HG03439 (cell line): Measurements from ENCODE around the gene MAP2.

ENCODE experiments used
- ATAC-seq: cut with Tn5 transposase; IDR thresholded peaks from one replicate; pipeline ENCODE4 v1.9.1; 2021; ENCODE audit warnings: mild to moderate bottlenecking, moderate library complexity; ENCODE audit not compliant: unreplicated experiment

Gene MAP2

GRCh38 chr2:209525331-209525730 is 101.5 kb downstream of the MAP2 start:
- ATAC-seq, result no peak

GRCh38 chr2:209525834-209526281 is 102.0 kb downstream of the MAP2 start:
- ATAC-seq, result no peak

DNA sequence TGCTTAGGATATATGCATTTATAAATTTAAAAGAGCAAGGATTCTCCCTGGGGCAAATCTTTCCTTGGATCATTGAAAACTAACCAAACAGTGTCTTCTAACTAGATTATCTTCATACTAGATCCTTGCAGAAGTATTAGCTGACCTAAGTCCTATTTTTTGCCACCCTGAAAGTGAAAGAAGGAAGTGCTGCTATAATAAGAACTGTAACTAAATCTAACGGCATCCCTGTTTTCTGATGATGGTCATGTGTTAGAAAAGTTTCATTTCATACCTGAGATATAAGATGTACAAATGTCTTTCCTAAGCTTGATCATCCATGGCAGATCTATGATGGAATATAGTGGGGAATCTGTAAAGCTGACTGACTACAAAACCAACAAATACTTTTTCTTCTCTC is 102.7 kb downstream of the MAP2 start:
- ATAC-seq, result no peak

- ATAC-seq, result no peak
These were observed 105.7 kb downstream of the MAP2 start for GRCh38 chr2:209529579-209529978.

DNA sequence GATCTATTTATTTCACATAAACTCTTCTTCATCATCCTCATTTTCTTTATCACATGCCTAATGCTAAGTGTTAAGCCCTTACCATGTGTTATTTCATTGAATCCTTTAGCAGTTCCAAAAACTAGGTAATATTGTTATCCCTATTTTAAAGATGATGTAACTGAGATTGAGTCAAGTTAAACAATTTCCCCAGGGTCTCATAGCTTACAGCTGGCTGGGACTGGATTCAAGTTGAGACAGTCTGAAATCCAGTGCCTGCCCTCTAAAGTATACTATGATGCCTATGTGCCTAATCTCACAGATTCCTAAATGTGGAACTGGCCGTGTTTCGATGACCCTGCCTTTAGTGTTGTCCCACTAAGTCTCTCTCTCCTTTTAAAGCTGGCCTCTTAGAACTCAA is 108.5 kb downstream of the MAP2 start:
- no peak for ATAC-seq

DNA sequence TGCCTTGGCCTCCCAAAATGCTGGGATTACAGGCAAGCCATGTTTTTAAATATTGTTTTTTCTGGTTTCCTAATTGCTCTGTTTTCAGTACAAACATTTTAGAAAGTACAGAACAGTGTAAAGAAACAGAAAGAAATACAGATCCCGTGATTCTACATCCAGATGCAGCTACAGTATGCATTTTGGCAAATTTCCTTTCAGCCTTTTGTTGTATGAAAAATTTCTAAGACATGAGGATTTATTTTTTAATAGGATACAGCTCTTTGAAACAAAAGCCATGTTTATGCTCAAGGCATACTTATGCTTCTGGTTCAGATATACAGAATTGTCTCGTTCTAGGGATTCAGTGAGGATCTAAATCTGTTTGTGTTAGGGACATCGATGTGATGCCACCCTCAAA is 109.5 kb downstream of the MAP2 start:
- ATAC-seq, result no peak

DNA sequence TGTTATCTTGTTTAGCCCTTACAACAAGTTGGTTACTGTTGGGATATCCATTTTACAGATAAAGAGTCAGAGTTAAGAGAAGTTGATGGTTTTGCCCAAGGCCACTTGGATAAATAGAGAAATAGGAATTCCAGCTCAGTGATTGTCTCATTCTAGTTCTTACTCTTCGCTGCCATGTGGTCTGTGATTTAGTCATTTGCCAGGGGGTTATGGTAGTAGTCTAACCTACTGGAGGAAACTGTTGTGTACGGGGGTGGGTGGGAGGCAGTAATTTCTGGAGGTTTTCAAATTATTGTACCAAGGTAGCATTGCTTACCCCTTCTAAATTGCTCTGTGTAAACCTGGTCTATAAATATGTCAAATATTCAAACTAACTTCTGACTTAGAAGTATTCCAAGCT is 110.4 kb downstream of the MAP2 start:
- ATAC-seq, result no peak

DNA sequence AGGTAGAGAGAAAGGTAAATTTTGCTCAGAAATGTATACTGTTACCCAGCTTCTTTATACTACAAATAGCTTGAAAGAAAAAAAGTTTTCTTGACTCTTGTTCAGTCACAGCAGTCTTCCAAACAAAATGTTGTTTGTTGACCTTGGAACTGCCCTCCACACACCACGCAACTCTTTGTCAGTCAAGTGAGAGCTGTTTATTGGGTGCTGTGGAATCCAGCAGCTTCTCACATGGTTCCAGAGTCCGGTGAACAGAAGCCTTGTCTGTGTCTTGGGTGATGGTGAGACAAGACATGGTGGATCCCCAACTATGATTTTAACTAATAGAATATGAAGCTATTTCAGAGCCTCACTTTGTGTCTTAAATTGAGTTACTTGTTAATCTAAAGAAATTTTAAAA is 112.5 kb downstream of the MAP2 start:
- no peak for ATAC-seq

- no peak for ATAC-seq
These were observed 123.9 kb downstream of the MAP2 start for GRCh38 chr2:209547726-209548125.

DNA sequence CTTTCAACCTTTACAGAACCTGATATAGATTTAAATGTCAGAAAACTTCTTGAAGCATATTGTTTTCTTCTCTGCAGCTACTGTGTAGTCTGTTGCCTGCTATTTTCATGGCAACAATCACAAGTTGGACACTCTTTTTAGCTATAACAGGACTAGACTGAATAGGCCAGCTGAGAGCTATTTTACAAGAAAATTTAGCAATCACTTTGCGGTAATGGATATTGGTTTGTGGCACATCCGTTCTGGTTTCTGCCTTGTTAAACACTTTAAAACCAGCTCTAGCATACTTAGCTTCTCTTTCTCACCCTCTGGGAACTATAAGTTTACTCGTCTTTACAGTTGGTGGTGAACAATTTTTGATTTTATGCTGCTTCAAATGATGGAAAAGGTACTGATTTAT is 125.7 kb downstream of the MAP2 start:
- ATAC-seq, result no peak

GRCh38 chr2:209553913-209554312 is 130.1 kb downstream of the MAP2 start:
- no peak for ATAC-seq

- ATAC-seq, result no peak
These were observed 132.6 kb downstream of the MAP2 start for GRCh38 chr2:209556354-209556961.

DNA sequence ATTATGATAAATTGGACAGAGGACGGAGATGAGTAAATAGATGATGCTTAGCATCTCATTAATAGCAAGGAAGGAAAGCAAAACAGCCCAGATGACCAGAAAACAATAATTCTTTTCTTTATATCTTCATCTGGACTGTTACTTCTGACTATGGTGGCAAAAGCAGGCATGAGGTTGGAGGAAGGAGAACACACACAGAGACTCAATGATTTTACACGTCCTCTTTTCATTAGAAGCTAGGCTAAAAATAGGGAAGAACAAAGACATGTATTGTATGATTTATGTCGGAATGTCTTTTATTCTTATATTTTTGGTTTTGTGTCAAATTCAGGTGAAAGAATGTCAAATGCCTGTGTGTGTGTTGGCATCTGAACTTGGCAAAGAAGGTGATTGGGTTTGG is 137.1 kb downstream of the MAP2 start:
- no peak for ATAC-seq

DNA sequence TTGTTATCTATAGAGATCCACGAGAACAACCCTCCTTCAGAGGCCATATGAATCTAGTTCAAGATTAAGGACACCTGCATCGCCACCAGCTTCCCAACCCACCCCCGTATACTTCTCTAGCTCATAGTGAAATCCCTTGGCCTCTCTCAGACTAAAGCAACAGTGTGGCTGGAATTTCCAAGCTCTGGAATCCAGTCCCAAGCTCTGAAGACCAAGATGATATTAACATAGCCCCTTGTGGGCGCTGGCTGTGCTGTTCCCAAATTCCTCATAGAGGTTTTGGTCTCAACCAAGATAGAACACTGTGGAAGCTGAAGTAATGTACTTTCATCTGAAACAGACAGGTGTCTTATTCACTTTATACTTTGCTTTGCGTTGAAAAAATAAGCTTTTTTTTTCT is 139.6 kb downstream of the MAP2 start:
- no peak for ATAC-seq

DNA sequence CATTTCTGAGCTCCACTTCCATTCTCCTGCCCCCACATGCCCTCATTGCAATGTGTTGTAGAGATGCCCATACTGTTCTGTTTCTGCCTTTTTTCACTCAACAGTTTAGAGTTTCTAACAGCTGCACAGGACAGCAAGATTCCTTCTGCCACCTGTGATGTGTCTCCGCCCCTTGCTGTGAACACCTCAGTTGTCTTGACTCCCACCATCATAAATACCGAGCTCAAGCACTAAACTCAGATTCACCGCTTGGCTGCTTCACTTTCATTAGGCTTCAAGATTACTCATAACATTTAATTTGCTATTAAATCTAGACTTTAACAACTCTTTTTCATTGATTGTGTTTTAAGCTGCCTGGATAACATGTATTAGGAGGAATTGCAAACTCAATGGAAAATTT is 141.0 kb downstream of the MAP2 start:
- ATAC-seq, result no peak

DNA sequence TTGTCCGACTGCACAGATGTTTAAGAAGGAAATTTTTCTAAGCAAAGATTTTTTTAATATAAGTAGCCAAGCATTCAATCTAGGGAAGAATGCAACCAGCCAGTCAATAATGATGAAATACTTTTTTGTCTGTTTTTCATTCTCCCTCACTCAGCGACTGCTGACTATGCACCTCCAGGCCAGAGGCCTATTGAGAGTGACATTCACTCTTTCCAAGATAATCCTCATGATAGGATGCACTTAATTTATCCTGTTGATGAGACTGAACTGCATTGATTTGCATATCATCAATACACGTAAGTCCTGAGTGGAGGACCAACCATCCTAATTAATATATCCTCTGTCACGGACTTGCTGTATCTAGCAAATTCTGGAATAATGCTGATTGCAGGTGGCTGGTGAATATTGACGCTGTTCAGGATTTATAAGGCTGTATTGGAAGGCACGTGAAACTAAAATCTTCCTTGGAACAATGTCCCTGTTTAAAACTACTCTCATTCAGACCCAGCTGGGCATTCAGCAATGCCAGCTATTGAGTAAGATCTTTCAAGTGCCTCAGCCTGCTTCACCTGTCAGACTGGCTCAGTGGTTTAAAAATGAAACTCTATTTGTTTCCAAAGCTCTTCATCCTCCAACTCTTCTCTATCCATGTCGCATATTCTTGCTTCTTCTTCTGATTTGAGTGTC is 142.2 kb downstream of the MAP2 start:
- no peak for ATAC-seq

DNA sequence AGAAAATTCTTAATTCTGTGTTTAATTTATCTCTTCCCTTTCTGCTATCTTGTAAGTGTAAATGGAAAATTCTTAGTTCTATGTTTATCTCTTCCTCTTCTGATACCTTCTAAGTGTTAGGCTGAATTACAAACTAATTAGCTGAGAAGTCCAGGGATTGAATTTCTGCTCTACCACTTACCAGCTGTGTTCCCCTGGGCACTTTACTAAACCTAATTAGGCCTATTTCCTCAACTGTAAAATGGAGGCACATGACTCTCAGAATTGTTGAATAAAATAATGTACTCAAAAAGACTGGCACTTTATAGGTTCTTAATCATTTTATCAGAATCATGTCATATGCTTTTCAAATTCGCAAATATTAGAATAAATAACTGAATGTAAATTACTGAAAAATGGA is 146.3 kb downstream of the MAP2 start:
- no peak for ATAC-seq

GRCh38 chr2:209574515-209574914 is 150.7 kb downstream of the MAP2 start:
- no peak for ATAC-seq

DNA sequence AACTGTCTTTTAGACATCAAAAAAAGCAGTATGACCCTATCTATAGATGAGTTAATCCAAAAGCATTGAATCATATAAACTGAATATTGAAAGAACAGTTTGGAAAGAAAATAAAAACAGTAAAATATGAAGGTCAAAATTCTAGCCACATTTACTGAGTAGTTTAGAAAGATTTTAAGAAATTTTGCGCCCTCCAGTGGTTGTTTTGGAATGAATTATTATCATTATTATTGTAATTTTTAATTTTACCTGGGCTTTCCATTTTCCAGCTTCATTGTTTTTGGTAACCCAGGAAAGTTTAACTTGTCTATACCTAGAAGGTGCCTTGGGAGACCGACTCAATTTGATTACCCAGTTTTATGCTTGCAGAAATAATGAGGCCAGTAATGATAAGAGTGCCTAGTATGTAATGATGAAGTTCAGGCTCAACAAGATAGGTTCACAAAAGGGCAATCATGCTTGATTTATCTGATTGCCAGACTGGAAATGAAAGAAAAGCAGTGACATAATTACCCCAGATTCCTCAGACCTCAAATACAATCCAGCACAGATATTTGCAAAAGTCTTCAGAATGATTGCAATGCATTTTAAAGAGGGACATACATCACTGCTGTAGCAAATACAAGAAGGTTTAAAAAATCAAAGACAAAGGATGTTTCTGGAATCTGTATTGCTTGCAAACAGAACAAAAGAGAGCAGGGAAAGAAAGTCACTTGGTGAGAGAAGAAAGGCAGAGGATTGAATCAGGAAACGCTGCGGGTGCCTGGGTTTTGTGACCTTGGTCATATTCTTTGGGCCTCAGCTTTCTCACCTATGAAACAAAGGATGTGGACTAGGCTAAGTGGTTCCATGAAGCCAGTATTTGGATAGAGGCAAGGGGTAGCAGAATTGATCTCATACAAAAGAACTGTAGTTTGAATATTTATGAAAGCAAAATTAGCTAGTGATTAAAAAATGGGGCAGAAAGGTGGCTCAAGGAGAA is 153.8 kb downstream of the MAP2 start:
- ATAC-seq, result no peak

DNA sequence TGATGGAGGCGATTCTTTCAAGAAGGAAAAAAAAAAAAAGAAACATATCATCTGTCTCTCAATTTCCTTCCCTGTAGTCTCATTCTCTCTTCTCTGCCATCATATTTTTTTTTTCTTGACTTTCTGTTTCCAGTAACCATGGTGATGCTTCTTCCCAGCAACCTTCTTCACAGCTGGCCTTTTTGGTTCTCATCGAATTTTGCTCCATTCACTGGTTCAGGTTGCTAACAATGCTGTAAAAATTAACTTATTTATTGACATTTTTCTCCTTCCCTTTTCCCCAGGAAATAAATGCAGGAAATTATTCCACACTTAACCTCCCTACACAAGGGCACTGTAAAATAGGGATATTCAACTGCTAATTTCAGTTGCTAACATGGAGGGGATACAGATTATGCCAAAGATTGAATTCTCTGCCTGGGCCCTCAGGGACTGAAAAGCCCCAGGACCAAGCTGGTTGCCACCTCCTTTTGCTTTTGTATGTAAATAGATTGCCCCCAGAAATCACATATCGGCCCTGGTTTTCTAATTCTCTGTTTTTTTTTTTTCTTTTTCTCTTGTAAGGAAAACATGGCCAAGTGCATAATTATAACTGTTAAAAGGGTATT is 154.7 kb downstream of the MAP2 start:
- no peak for ATAC-seq

DNA sequence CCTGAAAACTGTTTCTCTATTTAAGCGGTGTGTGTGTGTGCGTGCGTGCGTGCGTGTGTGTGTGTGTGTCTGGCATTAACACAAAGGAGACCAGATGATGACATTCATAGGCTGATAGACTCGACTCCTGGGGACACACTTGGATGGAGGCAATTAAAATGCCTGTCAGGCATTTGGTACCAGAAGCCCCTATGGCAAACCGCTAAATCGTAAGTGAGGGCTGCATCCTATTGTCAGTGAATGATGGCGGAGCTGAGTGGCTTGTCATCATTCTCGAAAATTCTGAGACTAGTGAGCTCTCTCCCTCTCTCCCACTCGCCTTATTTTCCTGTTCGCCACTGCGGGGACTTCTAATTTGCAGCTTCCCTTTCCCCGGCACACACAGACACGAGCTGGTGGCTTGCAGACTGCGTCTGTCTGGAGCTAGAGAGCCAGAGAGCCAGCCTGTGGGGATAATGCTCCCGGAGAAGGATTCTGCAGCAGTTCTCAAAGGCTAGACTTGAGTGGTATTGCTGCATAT is 155.4 kb downstream of the MAP2 start:
- no peak for ATAC-seq
